ENCODE data around the gene DEUP1. TPM values are rescaled to one million over a fixed set of nuclear protein-coding genes. Genes with fewer than 3 reads are reported as not detected.

DEUP1 gene
- total RNA-seq: not detected in 2 replicates

GRCh38 chr11:93330446-93330984 lies at the start of gene DEUP1:
Gene DEUP1, plus strand, starts transcription at chr11:93330742. Its CDS starts 1,518 bp downstream, at chr11:93332260.

Other genes with a start within 250 kb of the DEUP1 start
- gene SLC36A4, start 132.8 kb upstream of the DEUP1 start, total RNA-seq: 7.7 and 12.9 TPM in 2 replicates
- gene SMCO4, start 212.6 kb downstream of the DEUP1 start, total RNA-seq: 5.2 and 14.6 TPM in 2 replicates

All from smooth muscle cell of the umbilical artery (primary cell).